ENCODE data around the gene C1orf167.

C1orf167 gene

GRCh38 chr1:11822091-11822490, 60.1 kb downstream of the C1orf167 start:
- Histone ChIP-seq H3K36me3 (ENCODE audit: control insufficient read depth, low read length) (peaks cover 86% of the 10 kb centered on the region), H3K4me3 (ENCODE audit: low read length) (no peak overlapping the region), H3F3A (ENCODE audit: control insufficient read depth, insufficient read depth) (no peaks in the 10 kb centered on the region; the same call in 1 of the 2 replicates), H3K79me2 (ENCODE audit: control insufficient read depth, low read length) (peaks cover 6% of the 10 kb centered on the region; the same call in 1 of the 2 replicates), H3K4me2 (ENCODE audit: low read length) (no peak overlapping the region), H3K4me1 (ENCODE audit: control insufficient read depth, low read length) (peaks cover 8% of the 10 kb centered on the region), H4K20me1 (ENCODE audit: control insufficient read depth, insufficient read depth, low read depth, low read length) (no peaks in the 10 kb centered on the region), H3K9me3 (ENCODE audit: control insufficient read depth, insufficient read depth, low read length) (no peaks in the 10 kb centered on the region), H3K9me2 (replicated peaks; ENCODE audit: control insufficient read depth, low read length) (no peaks in the 10 kb centered on the region), H3K27ac (ENCODE audit: low read depth, low read length) (no peak overlapping the region), H3K27me3 (ENCODE audit: control insufficient read depth, low read length) (no peaks in the 10 kb centered on the region)
- TF ChIP-seq, protein P1, sequence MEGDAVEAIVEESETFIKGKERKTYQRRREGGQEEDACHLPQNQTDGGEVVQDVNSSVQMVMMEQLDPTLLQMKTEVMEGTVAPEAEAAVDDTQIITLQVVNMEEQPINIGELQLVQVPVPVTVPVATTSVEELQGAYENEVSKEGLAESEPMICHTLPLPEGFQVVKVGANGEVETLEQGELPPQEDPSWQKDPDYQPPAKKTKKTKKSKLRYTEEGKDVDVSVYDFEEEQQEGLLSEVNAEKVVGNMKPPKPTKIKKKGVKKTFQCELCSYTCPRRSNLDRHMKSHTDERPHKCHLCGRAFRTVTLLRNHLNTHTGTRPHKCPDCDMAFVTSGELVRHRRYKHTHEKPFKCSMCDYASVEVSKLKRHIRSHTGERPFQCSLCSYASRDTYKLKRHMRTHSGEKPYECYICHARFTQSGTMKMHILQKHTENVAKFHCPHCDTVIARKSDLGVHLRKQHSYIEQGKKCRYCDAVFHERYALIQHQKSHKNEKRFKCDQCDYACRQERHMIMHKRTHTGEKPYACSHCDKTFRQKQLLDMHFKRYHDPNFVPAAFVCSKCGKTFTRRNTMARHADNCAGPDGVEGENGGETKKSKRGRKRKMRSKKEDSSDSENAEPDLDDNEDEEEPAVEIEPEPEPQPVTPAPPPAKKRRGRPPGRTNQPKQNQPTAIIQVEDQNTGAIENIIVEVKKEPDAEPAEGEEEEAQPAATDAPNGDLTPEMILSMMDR (IDR thresholded peaks at IDR 0.05; ENCODE audit: low read depth, low read length, poor library complexity, severe bottlenecking) = no peak
- TF ChIP-seq EZH2phosphoT487 (IDR thresholded peaks at IDR 0.05; ENCODE audit: borderline replicate concordance, low read length) = no peak

GRCh38 chr1:11823366-11824137, 61.6 kb downstream of the C1orf167 start:
- no peaks in the 10 kb centered on the region for H3K9me2 ChIP-seq (replicated peaks; ENCODE audit: control insufficient read depth, low read length)
- H3K4me3 ChIP-seq (ENCODE audit: low read length) = no peak overlapping the region
- no peak overlapping the region for H3K27ac ChIP-seq (ENCODE audit: low read depth, low read length)
- peaks cover 86% of the 10 kb centered on the region for H3K36me3 ChIP-seq (ENCODE audit: control insufficient read depth, low read length)
- TF ChIP-seq, protein P1 (IDR thresholded peaks at IDR 0.05; ENCODE audit: low read depth, low read length, poor library complexity, severe bottlenecking) = no peak
- no peak for TF ChIP-seq EZH2phosphoT487 (IDR thresholded peaks at IDR 0.05; ENCODE audit: borderline replicate concordance, low read length)
- H3K4me1 ChIP-seq (ENCODE audit: control insufficient read depth, low read length) = peaks cover 3% of the 10 kb centered on the region; the same call in 1 of the 2 replicates
- no peaks in the 10 kb centered on the region; the same call in 1 of the 2 replicates for H3F3A ChIP-seq (ENCODE audit: control insufficient read depth, insufficient read depth)
- no peaks in the 10 kb centered on the region for H3K27me3 ChIP-seq (ENCODE audit: control insufficient read depth, low read length)
- H3K4me2 ChIP-seq (ENCODE audit: low read length) = no peak overlapping the region
- H4K20me1 ChIP-seq (ENCODE audit: control insufficient read depth, insufficient read depth, low read depth, low read length) = no peaks in the 10 kb centered on the region
- no peaks in the 10 kb centered on the region for H3K9me3 ChIP-seq (ENCODE audit: control insufficient read depth, insufficient read depth, low read length)
- H3K79me2 ChIP-seq (ENCODE audit: control insufficient read depth, low read length) = no peaks in the 10 kb centered on the region

DNA sequence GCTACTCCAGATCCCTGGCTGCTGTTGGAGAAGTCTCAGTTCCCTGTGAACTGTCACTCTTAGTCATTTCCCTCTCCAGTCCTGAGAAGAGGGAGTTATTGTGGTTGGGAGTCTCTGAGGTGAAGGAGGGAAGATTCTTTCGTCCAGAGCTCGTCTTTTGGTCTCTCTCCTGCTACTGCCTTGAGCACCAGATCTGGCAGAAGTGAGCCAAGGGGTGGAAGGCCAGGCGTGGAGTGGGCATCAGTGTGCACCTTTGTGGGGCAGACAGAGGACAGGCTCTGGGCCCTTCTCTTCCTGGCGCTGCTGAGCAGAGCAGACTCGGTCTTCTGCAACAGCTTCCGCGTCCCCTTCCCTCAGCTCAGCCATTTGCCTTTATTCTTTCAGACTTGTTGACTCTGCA, 63.1 kb downstream of the C1orf167 start:
- no peaks in the 10 kb centered on the region for H3K9me3 ChIP-seq (ENCODE audit: control insufficient read depth, insufficient read depth, low read length)
- TF ChIP-seq EZH2phosphoT487 (IDR thresholded peaks at IDR 0.05; ENCODE audit: borderline replicate concordance, low read length) = no peak
- peaks cover 86% of the 10 kb centered on the region for H3K36me3 ChIP-seq (ENCODE audit: control insufficient read depth, low read length)
- H3K79me2 ChIP-seq (ENCODE audit: control insufficient read depth, low read length) = no peaks in the 10 kb centered on the region
- H3F3A ChIP-seq (ENCODE audit: control insufficient read depth, insufficient read depth) = no peaks in the 10 kb centered on the region; the same call in 1 of the 2 replicates
- H4K20me1 ChIP-seq (ENCODE audit: control insufficient read depth, insufficient read depth, low read depth, low read length) = no peaks in the 10 kb centered on the region
- H3K4me1 ChIP-seq (ENCODE audit: control insufficient read depth, low read length) = no peaks in the 10 kb centered on the region
- no peak overlapping the region for H3K27ac ChIP-seq (ENCODE audit: low read depth, low read length)
- no peak overlapping the region for H3K4me3 ChIP-seq (ENCODE audit: low read length)
- H3K9me2 ChIP-seq (replicated peaks; ENCODE audit: control insufficient read depth, low read length) = no peaks in the 10 kb centered on the region
- H3K4me2 ChIP-seq (ENCODE audit: low read length) = no peak overlapping the region
- no peaks in the 10 kb centered on the region for H3K27me3 ChIP-seq (ENCODE audit: control insufficient read depth, low read length)

DNA sequence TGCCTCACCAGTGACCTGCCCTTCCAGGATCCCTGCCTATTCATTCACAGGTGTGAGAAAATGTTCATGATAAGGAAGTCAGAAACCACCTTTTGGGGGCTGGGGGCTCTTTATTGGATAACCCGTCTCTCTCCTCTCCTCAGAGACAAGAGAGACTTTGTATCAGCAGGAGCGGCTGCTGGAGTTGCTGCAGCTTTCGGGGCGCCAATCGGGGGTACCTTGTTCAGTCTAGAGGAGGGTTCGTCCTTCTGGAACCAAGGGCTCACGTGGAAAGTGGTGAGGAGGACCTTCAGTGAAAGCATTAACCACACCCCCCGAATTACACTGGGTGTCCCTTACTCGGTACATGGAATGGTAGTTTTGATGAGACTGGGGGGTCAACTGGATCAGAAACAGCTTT, 65.0 kb downstream of the C1orf167 start:
- Histone ChIP-seq H3K9me2 (replicated peaks; ENCODE audit: control insufficient read depth, low read length) (no peaks in the 10 kb centered on the region), H3K9me3 (ENCODE audit: control insufficient read depth, insufficient read depth, low read length) (no peaks in the 10 kb centered on the region), H4K20me1 (ENCODE audit: control insufficient read depth, insufficient read depth, low read depth, low read length) (no peaks in the 10 kb centered on the region), H3K27ac (ENCODE audit: low read depth, low read length) (no peak overlapping the region), H3K4me3 (ENCODE audit: low read length) (no peak overlapping the region), H3K4me2 (ENCODE audit: low read length) (no peak overlapping the region), H3K36me3 (ENCODE audit: control insufficient read depth, low read length) (peaks cover 83% of the 10 kb centered on the region), H3K4me1 (ENCODE audit: control insufficient read depth, low read length) (no peaks in the 10 kb centered on the region), H3K27me3 (ENCODE audit: control insufficient read depth, low read length) (no peaks in the 10 kb centered on the region), H3F3A (ENCODE audit: control insufficient read depth, insufficient read depth) (no peaks in the 10 kb centered on the region; the same call in 1 of the 2 replicates), H3K79me2 (ENCODE audit: control insufficient read depth, low read length) (no peaks in the 10 kb centered on the region)
- TF ChIP-seq, protein P1 (IDR thresholded peaks at IDR 0.05; ENCODE audit: low read depth, low read length, poor library complexity, severe bottlenecking) = no peak
- TF ChIP-seq EZH2phosphoT487 (IDR thresholded peaks at IDR 0.05; ENCODE audit: borderline replicate concordance, low read length) = no peak

All from DOHH2 (cell line).